AML-193 (cell line): ENCODE measurements around the gene OR1N1.
"Not testable (repeated sequence)": the region's sequence is repeated elsewhere in the genome, so short reads cannot be mapped to it uniquely, and the experiment has no call there.

ENCODE experiments used
- DNase-seq, 2 experiments: peaks; one replicate each; lab custom pipeline; 2025; lab: John Stamatoyannopoulos, UW

Gene OR1N1, protein sequence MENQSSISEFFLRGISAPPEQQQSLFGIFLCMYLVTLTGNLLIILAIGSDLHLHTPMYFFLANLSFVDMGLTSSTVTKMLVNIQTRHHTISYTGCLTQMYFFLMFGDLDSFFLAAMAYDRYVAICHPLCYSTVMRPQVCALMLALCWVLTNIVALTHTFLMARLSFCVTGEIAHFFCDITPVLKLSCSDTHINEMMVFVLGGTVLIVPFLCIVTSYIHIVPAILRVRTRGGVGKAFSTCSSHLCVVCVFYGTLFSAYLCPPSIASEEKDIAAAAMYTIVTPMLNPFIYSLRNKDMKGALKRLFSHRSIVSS

DNA sequence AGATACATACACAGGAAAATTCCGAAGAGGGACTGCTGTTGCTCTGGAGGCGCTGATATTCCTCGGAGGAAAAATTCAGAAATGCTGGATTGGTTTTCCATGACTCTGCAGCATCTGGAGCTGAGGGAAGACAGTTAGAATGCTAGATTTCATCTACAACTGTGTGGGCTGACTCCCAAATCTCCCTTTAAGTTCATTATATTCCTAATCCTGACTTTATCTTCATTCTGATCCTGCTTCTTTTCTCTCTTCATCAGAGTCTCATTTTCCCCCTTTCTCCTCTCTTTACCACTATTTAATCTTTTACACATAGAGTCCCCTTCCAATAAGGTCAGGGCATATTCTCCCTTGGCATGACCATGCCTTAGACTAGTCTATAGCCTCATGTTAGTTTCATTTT lies at the start of gene OR1N1:
Gene OR1N1, minus strand, starts transcription at position 101 of the 400 bp plus-strand sequence. Its CDS starts 0 bp downstream, at position 101.
- no peak for DNase-seq

- DNase-seq, result no peak
Measured at GRCh38 chr9:122572456-122572855, 45.4 kb upstream of the OR1N1 start.

DNA sequence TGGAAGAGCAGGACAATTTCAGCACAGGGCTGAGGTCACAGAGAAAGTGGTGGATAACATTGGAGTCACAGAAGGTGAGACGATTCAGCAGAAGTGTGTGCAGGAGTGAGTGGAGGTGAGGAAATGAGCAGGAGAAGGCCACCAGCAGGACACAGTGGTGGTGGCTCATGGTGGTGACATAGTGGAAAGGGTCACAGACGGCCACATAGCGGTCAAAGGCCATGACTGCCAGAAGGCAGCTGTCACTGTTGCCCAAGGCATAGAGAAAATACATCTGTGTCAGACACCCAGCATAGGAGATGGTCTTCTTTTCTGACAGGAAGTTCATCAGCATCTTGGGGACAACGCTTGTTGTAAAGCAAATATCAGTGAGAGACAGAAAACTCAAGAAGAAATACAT lies 40.8 kb upstream of the OR1N1 start:
- no peak for DNase-seq

GRCh38 chr9:122562134-122562760 lies 35.2 kb upstream of the OR1N1 start:
- no peak for DNase-seq

- DNase-seq, result no peak
Measured at GRCh38 chr9:122561446-122561845, 34.4 kb upstream of the OR1N1 start.

- no peak for DNase-seq
Measured at GRCh38 chr9:122552812-122553211, 25.7 kb upstream of the OR1N1 start, which contains the start of gene OR1N2. Gene OR1N2 (plus strand): TSS chr9:122553112. CDS start chr9:122553212, 100 bp downstream.

DNA sequence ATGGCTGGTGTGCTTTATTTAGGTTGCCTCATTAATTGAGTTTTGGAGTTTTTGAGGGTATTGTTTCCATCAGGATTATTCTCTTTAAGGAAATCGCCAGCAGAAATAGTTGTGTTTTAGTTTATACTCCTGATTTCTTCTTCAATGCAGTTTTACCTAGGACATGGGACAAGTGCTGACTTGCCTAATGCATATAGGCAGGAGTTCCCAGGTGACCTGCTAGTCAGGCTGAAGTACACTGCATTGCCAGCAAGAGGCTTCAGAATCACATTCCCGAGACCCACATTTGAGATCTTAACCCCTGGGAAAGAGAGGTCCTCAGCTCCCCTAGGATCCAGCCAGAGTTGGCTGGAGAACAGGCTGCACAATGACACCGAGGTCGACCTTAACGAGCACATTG lies 24.3 kb upstream of the OR1N1 start:
- no peak for DNase-seq

DNA sequence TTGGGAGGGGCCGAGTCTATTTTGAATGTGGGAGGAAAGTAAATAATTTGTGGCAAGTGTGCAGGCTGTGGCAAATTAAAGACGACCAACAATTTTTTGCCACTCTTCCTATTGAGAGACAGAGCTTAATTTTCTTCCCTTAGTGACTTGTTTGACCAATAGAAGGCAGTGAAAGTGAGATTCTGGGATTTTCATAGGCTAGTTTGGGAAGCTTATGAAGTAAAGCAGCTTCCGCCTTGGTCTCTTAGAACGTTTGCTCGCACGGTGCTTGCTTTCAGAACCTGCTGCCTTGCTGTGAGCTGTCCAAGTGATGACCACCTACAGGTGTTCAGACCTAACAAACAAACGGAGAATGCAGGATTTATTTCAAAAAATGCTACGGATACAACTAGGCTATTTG lies 19.1 kb upstream of the OR1N1 start:
- no peak for DNase-seq

DNA sequence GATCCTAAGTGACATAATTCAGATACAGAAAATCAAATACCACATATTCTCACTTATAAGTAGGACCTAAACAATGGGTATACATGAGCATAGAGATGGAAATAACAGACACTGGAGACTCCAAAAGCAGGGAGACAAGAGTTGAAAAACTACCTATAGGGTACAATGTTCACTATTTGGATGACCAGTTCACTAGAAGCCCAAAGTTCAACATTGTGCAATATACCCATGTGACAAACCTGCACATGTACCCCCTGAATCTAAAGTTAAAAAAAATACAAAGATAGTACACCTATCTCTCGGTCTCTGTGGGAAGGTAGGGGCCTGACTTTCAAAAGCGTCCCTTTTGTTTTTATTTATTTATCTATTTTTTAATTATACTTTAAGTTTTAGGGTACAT lies 11.7 kb upstream of the OR1N1 start:
- DNase-seq, result no peak

- not testable (repeated sequence) for DNase-seq
Measured at GRCh38 chr9:122537066-122537465, 10.0 kb upstream of the OR1N1 start.

- DNase-seq, result no peak
Measured at GRCh38 chr9:122536134-122536533, 9.0 kb upstream of the OR1N1 start.

GRCh38 chr9:122531157-122531556 lies 4.1 kb upstream of the OR1N1 start:
- not testable (repeated sequence) for DNase-seq

DNA sequence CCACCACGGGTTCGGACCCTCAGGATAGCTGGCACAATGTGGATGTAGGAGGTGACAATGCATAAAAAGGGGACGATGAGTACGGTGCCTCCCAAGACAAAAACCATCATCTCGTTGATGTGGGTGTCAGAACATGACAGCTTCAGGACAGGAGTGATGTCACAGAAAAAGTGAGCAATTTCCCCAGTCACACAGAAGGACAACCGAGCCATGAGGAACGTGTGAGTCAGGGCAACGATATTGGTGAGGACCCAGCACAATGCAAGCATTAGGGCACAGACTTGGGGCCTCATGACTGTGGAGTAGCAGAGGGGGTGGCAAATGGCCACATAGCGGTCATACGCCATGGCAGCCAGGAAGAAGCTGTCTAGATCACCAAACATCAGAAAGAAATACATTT lies 491 bp downstream of the OR1N1 start:
- DNase-seq, result no peak

GRCh38 chr9:122519376-122519775 lies 7.7 kb downstream of the OR1N1 start:
- DNase-seq, result no peak

DNA sequence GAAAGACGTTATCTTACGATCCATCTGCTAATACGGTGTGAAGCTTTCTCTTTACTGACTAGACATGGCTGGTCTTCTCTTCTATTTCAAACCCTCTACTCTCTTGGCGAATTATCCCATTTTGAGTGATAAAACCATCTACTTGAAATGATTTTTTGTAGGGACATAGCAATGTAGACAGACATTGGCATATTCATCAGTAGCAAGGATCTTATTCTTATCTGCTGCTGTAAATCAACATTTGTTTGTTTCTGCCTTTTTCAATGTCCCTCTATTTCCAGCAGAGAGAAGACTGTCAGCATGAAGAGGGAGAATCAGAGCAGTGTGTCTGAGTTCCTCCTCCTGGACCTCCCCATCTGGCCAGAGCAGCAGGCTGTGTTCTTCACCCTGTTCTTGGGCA lies 8.3 kb downstream of the OR1N1 start, which contains the start of gene OR1J4:
Gene OR1J4, plus strand, starts transcription at position 301 of the 400 bp plus-strand sequence. Its CDS starts 0 bp downstream, at position 301.
- DNase-seq, result no peak

DNA sequence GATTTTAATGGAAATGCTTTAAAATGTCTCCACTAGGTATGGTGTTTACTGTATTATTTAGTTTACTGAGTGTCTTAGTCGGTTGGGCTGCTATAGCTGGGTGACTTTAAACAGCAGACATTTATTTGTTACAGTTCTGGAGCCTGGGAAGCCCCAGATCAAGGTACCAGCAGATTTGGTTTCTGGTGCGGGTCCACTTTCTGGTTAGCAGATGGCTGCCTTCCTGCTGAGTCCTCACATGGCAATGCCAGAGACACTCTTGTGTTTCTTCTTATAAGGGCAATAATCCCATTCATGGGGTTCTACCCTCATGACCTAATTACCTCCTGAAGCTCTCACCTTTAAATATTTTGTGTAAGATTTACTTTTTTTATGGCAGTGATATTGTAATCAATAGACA lies 8.9 kb downstream of the OR1N1 start:
- DNase-seq, result no peak

DNA sequence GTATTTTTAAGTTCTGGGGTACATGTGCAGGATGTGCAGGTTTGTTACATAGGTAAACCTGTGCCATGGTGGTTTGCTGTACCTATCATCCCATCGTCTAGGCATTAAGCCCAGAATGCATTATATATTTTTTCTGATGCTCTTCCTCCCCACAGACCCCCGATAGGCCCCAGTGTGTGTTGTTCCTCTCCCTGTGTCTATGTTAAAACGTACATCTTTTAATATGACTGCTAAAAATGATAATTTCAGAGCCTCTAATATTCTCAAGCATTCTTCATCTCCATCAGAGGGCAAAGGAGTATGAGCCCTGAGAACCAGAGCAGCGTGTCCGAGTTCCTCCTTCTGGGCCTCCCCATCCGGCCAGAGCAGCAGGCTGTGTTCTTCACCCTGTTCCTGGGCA lies 16.6 kb downstream of the OR1N1 start, which contains the start of gene OR1J2:
Gene OR1J2, plus strand, starts transcription at position 301 of the 400 bp plus-strand sequence. Its CDS starts 0 bp downstream, at position 301.
- DNase-seq, result no peak

DNA sequence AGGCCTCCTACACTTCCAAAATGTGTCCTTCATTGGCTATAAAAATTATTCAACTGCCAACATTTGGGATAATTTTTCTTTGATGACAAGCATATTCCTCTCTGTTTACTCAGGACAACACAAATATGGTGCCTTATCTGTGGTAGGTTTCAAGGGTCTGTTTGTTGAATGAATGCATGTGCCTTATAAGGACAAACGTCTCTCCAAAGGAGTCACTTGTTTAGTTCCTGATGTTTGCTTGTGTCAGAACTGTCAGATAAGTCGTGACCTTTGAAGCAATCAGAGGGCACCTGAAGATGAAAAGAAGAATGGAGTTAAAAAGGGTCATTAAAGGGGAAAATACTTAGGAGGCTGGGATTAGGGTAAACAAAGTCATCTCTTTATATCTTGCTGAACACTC lies 20.1 kb downstream of the OR1N1 start:
- DNase-seq, result no peak

DNA sequence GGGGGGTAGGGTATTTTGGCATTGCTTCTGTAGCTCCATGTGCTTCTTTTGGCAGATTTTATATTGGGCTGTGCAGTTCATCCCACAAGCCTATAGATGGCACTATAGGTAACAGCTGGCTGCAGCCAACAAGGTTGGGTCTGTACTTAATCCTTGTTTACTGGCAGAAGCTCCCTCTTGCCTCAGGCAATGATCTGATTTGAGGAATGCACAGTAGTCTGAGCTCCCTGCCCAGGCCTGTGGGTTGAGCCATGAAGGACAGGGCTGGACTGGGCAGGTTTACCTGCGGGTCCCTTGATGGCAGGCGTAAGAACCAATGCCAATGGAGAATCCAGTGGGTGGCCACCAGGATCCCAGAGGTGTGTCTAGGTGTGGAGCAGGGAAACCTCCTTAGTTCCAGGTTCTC lies 28.2 kb downstream of the OR1N1 start:
- peak; percentile 35 to 44 for DNase-seq

DNA sequence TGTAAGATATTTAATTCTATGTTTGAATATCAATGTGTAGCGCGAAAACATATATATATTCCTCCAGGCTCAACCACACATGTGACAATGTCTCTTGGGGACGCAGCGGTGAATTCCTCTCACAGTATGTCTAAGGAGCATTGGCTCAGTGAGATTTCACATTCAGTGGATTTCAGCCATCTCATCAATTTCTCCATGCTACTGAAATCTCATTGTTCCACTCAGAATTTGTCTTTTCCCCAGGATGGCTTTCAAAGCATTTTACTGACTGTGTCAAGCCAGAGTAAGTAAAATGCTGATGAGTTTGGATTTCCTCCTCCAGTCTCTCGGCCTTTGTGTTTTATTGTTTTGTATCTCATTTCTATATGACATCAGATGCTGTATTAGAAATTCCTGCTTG lies 48.0 kb downstream of the OR1N1 start:
- DNase-seq, result no peak

DNA sequence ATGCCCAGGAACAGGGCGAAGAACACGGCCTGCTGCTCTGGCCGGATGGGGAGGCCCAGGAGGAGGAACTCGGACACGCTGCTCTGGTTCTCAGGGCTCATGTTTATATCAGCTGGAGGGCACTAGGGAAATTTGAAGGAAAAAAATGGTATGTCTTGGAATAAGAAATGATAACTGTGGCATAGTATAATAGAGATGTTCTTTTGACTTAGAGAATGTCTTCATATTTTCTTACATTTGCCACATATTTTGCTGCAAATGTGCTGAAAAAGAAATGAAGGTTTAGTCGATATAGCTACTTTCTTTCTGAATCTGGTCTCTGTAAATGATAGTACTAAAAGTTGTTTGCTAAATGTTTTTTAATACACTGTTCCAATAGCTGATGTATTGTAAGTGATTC lies 49.3 kb downstream of the OR1N1 start, which contains the start of gene OR1J1:
Gene OR1J1, minus strand, starts transcription at position 101 of the 400 bp plus-strand sequence. Its CDS starts 0 bp downstream, at position 101.
- no peak for DNase-seq

DNA sequence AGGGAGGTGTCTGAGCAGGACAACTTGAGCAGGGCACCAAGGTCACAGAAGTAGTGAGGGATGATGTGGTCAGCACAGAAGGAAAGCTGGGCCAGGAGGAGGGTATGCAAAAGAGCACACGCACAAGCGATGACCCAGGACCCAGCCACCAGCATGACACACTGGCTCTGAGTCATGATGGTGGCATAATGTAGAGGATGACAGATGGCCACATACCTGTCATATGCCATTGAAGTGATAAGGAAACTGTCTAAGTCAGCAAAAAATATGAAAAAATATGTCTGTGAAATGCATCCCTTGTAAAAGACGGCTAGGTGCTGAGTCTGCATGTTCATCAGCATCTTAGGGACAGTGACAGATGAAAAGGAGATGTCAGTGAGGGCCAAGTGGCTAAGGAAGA lies 49.7 kb downstream of the OR1N1 start:
- DNase-seq, result no peak
